Pancreas (tissue), 10 donors: ENCODE results near the gene PRPSAP2. TPM values are rescaled to one million over a fixed set of nuclear protein-coding genes. Genes with fewer than 3 reads are reported as not detected.

Experiments used
- ATAC-seq, 4 donors: fragments of 200-7000 bp; cut with Tn5 transposase; one replicate each; pipeline versions ENCODE4 v1.8.0 to v1.9.1; 2020; ENCODE audit warnings: mild to moderate bottlenecking in 4 of 4, moderate library complexity in 4 of 4
- DNase-seq, 6 donors: peaks; one replicate each; pipeline ENCODE4 v3.0.0-alpha.2; 2020
- FAIRE-seq: peaks from 2 replicates; lab custom pipeline; 2012; peaks lifted over from hg19 to GRCh38; lab: Jason Lieb, UNC
- H3K27ac ChIP-seq, 4 donors: fragments of 200-600 bp; sonication (generic); 1 replicate in 3 of 4; 2 replicates in 1 of 4; pipeline versions ENCODE4 v1.5.0 to v1.8.0; 2020
- H3K27me3 ChIP-seq, 4 donors: fragments of 200-600 bp; one replicate each; pipeline ENCODE4 v1.8.0; 2021
- H3K36me3 ChIP-seq, 3 donors: fragments of 200-600 bp; sonication (generic) in 1 of 3; one replicate each; pipeline versions ENCODE4 v1.5.0 to v1.8.0; 2020 to 2021
- H3K4me1 ChIP-seq, 3 donors: fragments of 200-600 bp; one replicate each; pipeline ENCODE4 v1.8.0; 2021
- H3K4me3 ChIP-seq, 4 donors: fragments of 200-600 bp; sonication (generic) in 2 of 4; one replicate each; pipeline versions ENCODE4 v1.5.0 to v1.8.0; 2020 to 2021
- H3K9me3 ChIP-seq, 4 donors: fragments of 200-600 bp; one replicate each; pipeline ENCODE4 v1.8.0; 2021
- WGBS, 2 donors: extraction: QIAGEN DNeasy Blood & Tissue Kit; methylation state at CpG; one replicate each; pipeline ENCODE4 v1.1.7; 2013; 5-methylcytosine and 5-hydroxymethylcytosine counted together
- intact Hi-C, 3 donors: fragments of 100-400 bp; cut with DNase I; formaldehyde crosslinking; loops; one replicate each; pipeline versions ENCODE4 v1.11.1 to v1.14.2; 2022
- polyA plus RNA-seq, 2 donors: library from polyadenylated mRNA; stranded (reverse); fragments of 200-250 nt; gene quantifications; one replicate each; pipeline ENCODE4 v1.2.3, GENCODE V29; 2013
- total RNA-seq, 6 donors: library from RNA; stranded (reverse); fragmentation: NEBNext Ultra II Directional in 4 of 6; extraction: Animal tissue kit (Norgen Biotek cat#: 25700) in 4 of 6; gene quantifications; one replicate each; pipeline versions ENCODE4 v1.2.1 to v1.2.4, GENCODE V29; 2021 to 2023
- TF ChIP-seq, protein P1 (sequence below), 4 donors: fragments of 200-600 bp; sonication (generic) in 3 of 4; IDR thresholded peaks; one replicate each; pipeline versions ENCODE4 v1.5.0 to v1.8.0; 2021; ENCODE audit warnings: antibody characterized with exemption in 4 of 4
- donor health status: healthy with polysubstance abuse.
- donor health status: DM: no; HTN: no; CAD: no; lungs with moderate emphysema.
- donor health status: DM: no; HTN: no; CAD: no.
- donor health status: control.
- donor health status: control.
- donor health status: Bipolar disorder and iron deficiency.
- donor health status: DM: yes; HTN: yes; CAD: no.
- donor health status: DM: no; HTN: no; CAD: no.
- donor health status: DM: no; HTN: no; CAD: no.
- donor health status: DM: yes; HTN: yes; CAD: no.

Gene PRPSAP2
- total and polyA plus RNA-seq, 8 donors, result 9.5 to 22.3 (median 15.6) TPM

- H3K36me3 ChIP-seq, result peaks cover 0 to 15% (median 0%) of the 10 kb centered on the region in 3 donors
- no peak overlapping the region for H3K4me3 ChIP-seq
- FAIRE-seq (no peak), DNase-seq (no peak), ATAC-seq (no peak)
- H3K27ac ChIP-seq, result no peak overlapping the region
- 88 to 93% methylated on average over 19 of the region's 19 CpGs for WGBS, 2 donors
- intact Hi-C loops, result no loop called here
- H3K9me3 ChIP-seq, result no peaks in the 10 kb centered on the region
- no peaks in the 10 kb centered on the region for H3K27me3 ChIP-seq
- no peaks in the 10 kb centered on the region for H3K4me1 ChIP-seq
- TF ChIP-seq, protein P1, sequence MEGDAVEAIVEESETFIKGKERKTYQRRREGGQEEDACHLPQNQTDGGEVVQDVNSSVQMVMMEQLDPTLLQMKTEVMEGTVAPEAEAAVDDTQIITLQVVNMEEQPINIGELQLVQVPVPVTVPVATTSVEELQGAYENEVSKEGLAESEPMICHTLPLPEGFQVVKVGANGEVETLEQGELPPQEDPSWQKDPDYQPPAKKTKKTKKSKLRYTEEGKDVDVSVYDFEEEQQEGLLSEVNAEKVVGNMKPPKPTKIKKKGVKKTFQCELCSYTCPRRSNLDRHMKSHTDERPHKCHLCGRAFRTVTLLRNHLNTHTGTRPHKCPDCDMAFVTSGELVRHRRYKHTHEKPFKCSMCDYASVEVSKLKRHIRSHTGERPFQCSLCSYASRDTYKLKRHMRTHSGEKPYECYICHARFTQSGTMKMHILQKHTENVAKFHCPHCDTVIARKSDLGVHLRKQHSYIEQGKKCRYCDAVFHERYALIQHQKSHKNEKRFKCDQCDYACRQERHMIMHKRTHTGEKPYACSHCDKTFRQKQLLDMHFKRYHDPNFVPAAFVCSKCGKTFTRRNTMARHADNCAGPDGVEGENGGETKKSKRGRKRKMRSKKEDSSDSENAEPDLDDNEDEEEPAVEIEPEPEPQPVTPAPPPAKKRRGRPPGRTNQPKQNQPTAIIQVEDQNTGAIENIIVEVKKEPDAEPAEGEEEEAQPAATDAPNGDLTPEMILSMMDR (IDR thresholded peaks at IDR 0.05), result no peak
Measured at GRCh38 chr17:18977646-18978045, 119.7 kb downstream of the PRPSAP2 start.

GRCh38 chr17:18978050-18978449 lies 120.1 kb downstream of the PRPSAP2 start:
- intact Hi-C loops, result no loop called here

GRCh38 chr17:18978655-18979054 lies 120.7 kb downstream of the PRPSAP2 start:
- DNase-seq (no peak), FAIRE-seq (no peak), ATAC-seq (no peak)
- Histone ChIP-seq H3K27ac (no peak overlapping the region), H3K9me3 (no peaks in the 10 kb centered on the region), H3K4me3 (no peak overlapping the region), H3K36me3 (peaks cover 0 to 15% (median 0%) of the 10 kb centered on the region in 3 donors), H3K27me3 (no peaks in the 10 kb centered on the region), H3K4me1 (no peaks in the 10 kb centered on the region)
- TF ChIP-seq, protein P1 (IDR thresholded peaks at IDR 0.05), result no peak
- intact Hi-C loops, result no loop called here
- 93 to 96% methylated on average over 17 of the region's 17 CpGs for WGBS, 2 donors

More at GRCh38 chr17:18978050-18978449, 120.1 kb downstream of the PRPSAP2 start:
- Histone ChIP-seq H3K36me3 (peaks cover 0 to 15% (median 0%) of the 10 kb centered on the region in 3 donors), H3K4me1 (no peaks in the 10 kb centered on the region), H3K4me3 (no peak overlapping the region), H3K9me3 (no peaks in the 10 kb centered on the region), H3K27ac (no peak overlapping the region), H3K27me3 (no peaks in the 10 kb centered on the region)
- TF ChIP-seq, protein P1 (IDR thresholded peaks at IDR 0.05), result no peak
- no peak for ATAC-seq
- no peak for FAIRE-seq
- 92 to 94% methylated on average over 13 of the region's 13 CpGs for WGBS, 2 donors
- no peak for DNase-seq

Other genes with a start within 250 kb of the PRPSAP2 start
- not detected for gene TBC1D28, start 213.7 kb upstream of the PRPSAP2 start, total RNA-seq
- not detected for gene TBC1D28, start 213.7 kb upstream of the PRPSAP2 start, polyA plus RNA-seq
- 1 to 10 TPM in 5 of 6 donors, under 1 TPM in 1; 0.95 to 2.0 (median 1.3) TPM for gene FOXO3B, start 175.8 kb upstream of the PRPSAP2 start, total RNA-seq
- 1 to 10 TPM in 1 of 2 donors, under 1 TPM in 1; 0.47 to 1.0 TPM for gene FOXO3B, start 175.8 kb upstream of the PRPSAP2 start, polyA plus RNA-seq
- under 1 TPM in 1 of 6 donors, not detected in 5; 0.05 TPM for gene FBXW10, start 114.1 kb upstream of the PRPSAP2 start, total RNA-seq
- gene FBXW10, start 114.1 kb upstream of the PRPSAP2 start, polyA plus RNA-seq, result under 1 TPM; 0.11 to 0.23 TPM
- 10 to 100 TPM; 16.8 to 26.3 (median 21.9) TPM for gene TVP23B, start 76.9 kb upstream of the PRPSAP2 start, total RNA-seq
- 10 to 100 TPM; 14.4 to 37.5 TPM for gene TVP23B, start 76.9 kb upstream of the PRPSAP2 start, polyA plus RNA-seq
- not detected for gene SLC5A10, start 94.0 kb downstream of the PRPSAP2 start, total RNA-seq
- under 1 TPM in 1 of 2 donors, not detected in 1; 0.02 TPM for gene SLC5A10, start 94.0 kb downstream of the PRPSAP2 start, polyA plus RNA-seq
- 10 to 100 TPM in 2 of 6 donors, 1 to 10 TPM in 4; 5.6 to 10.8 (median 7.5) TPM for gene FAM83G, start 146.6 kb downstream of the PRPSAP2 start, total RNA-seq
- 10 to 100 TPM; 10.4 to 12.9 TPM for gene FAM83G, start 146.6 kb downstream of the PRPSAP2 start, polyA plus RNA-seq
- 1 to 10 TPM in 2 of 6 donors, under 1 TPM in 4; 0.38 to 1.5 (median 0.56) TPM for gene GRAP, start 188.8 kb downstream of the PRPSAP2 start, total RNA-seq
- gene GRAP, start 188.8 kb downstream of the PRPSAP2 start, polyA plus RNA-seq, result 1 to 10 TPM; 1.5 to 2.3 TPM